IMR-90 (cell line): ENCODE results near the gene NT5DC1.

Source experiments
- CEBPB ChIP-seq: IDR thresholded peaks from 2 replicates; pipeline ENCODE4 v1.6.1; 2012; ENCODE audit warnings: low read depth, low read length, improper control_type of control experiment
- CTCF ChIP-seq: conservative IDR thresholded peaks from 2 replicates; pipeline ENCODE4 v1.5.1; 2012; ENCODE audit warnings: mild to moderate bottlenecking, low read depth, low read length, improper control_type of control experiment
- MAZ ChIP-seq: IDR thresholded peaks from 2 replicates; pipeline ENCODE4 v1.6.1; 2012; ENCODE audit warnings: low read depth, mild to moderate bottlenecking, low read length, improper control_type of control experiment, moderate library complexity, borderline replicate concordance
- POLR2A ChIP-seq: IDR thresholded peaks from 2 replicates; pipeline ENCODE4 v1.6.1; 2012; ENCODE audit warnings: mild to moderate bottlenecking, low read depth, low read length

DNA sequence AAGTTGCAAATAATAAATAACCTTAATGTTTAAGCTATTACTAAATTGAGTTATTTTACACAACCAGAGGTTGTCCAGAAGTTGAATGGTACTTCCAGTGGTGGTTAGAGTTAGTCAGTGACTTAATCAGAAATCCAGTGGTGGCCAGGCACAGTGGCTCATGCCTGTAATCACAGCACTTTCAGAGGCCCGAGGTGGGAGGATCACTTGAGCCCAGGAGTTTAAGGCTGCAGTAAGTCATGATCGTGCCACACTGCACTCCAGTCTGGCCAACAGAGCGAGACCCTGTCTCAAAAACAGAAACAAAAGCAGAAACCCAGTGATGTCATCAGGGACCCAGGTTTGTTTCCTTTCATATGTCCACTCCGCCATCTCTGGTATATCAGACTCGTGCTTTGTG lies 118.2 kb downstream of the NT5DC1 start:
- TF ChIP-seq CEBPB (no peak), POLR2A (no peak), CTCF (no peak), MAZ (no peak)
